IMR-90 (cell line): ENCODE measurements around the gene NAPB. TPM values are rescaled to one million over a fixed set of nuclear protein-coding genes. Genes with fewer than 3 reads are reported as not detected.
A peak's percentile ranks its signal among the peaks of the same experiment; 100 is the strongest.

Source experiments
- ATAC-seq: fragments of 200-7000 bp; cut with Tn5 transposase; 2 replicates; pipeline ENCODE4 v1.9.1; 2020; ENCODE audit warnings: low read depth, mild to moderate bottlenecking, moderate library complexity
- BruUV-seq: library from RNA; stranded (reverse); fragments of 400-500 nt; replicated peaks from 2 replicates; lab custom pipeline; 2021; lab: Mats Ljungman, UMichigan
- CTCF ChIA-PET: fragments of 300-600 bp; formaldehyde crosslinking; extraction: SDS; loops from one replicate; lab custom pipeline; 2021; ENCODE audit warnings: antibody characterized with exemption; lab: Yijun Ruan, JAX
- POLR2A ChIA-PET: fragments of 300-600 bp; sonication (Branson Sonifier 250); formaldehyde crosslinking; loops from one replicate; lab custom pipeline; 2022; ENCODE audit warnings: antibody characterized with exemption; ENCODE audit not compliant: unreplicated experiment; lab: Charles Lee
- DNase-seq: peaks from one replicate; pipeline ENCODE4 v3.0.0; 2013
- H2AFZ ChIP-seq: replicated peaks from 2 replicates; pipeline ENCODE3; 2013; ENCODE audit warnings: low read length, mild to moderate bottlenecking; ENCODE audit not compliant: poor library complexity
- H2AK5ac ChIP-seq: 2 replicates; pipeline ENCODE4 v1.6.1; 2013; ENCODE audit warnings: low read depth, low read length, inconsistent platforms
- H2AK9ac ChIP-seq: replicated peaks from 2 replicates; pipeline ENCODE3; 2013; ENCODE audit warnings: mild to moderate bottlenecking, low read depth, low read length, moderate library complexity; ENCODE audit not compliant: poor library complexity
- H2BK120ac ChIP-seq: 2 replicates; pipeline ENCODE4 v1.6.1; 2013; ENCODE audit warnings: low read depth, low read length, inconsistent platforms
- H2BK15ac ChIP-seq: 3 replicates; pipeline ENCODE4 v1.6.1; 2013; ENCODE audit warnings: low read depth, low read length, inconsistent platforms
- H2BK20ac ChIP-seq: 2 replicates; pipeline ENCODE4 v1.6.1; 2013; ENCODE audit warnings: low read depth, mild to moderate bottlenecking, inconsistent platforms, low read length, moderate library complexity
- H2BK5ac ChIP-seq: 2 replicates; pipeline ENCODE4 v1.6.1; 2013; ENCODE audit warnings: mild to moderate bottlenecking, low read depth, low read length, inconsistent platforms; ENCODE audit not compliant: poor library complexity, severe bottlenecking
- H3K14ac ChIP-seq: replicated peaks from 2 replicates; pipeline ENCODE4 v1.6.1; 2013; ENCODE audit warnings: low read depth, low read length, inconsistent platforms
- H3K18ac ChIP-seq: 2 replicates; pipeline ENCODE4 v1.6.1; 2013; ENCODE audit warnings: low read depth, low read length, control low read depth
- H3K23ac ChIP-seq: 2 replicates; pipeline ENCODE4 v1.6.1; 2013; ENCODE audit warnings: low read depth, low read length, inconsistent platforms
- H3K27ac ChIP-seq: 2 replicates; pipeline ENCODE4 v1.5.1; 2013; ENCODE audit warnings: mild to moderate bottlenecking, control low read depth, low read length; ENCODE audit not compliant: insufficient read depth
- H3K27me3 ChIP-seq: 2 replicates; pipeline ENCODE4 v1.6.1; 2013; ENCODE audit warnings: low read length; ENCODE audit not compliant: control insufficient read depth, insufficient read depth
- H3K36me3 ChIP-seq: 2 replicates; pipeline ENCODE4 v1.6.1; 2013; ENCODE audit warnings: low read length, mixed read lengths; ENCODE audit not compliant: control insufficient read depth, insufficient read depth
- H3K4ac ChIP-seq: 2 replicates; pipeline ENCODE4 v1.6.1; 2013; ENCODE audit warnings: low read depth, low read length, inconsistent platforms
- H3K4me1 ChIP-seq: 2 replicates; pipeline ENCODE4 v1.6.1; 2013; ENCODE audit warnings: low read length, mixed read lengths; ENCODE audit not compliant: control insufficient read depth, insufficient read depth
- H3K4me2 ChIP-seq: 2 replicates; pipeline ENCODE4 v1.6.1; 2013; ENCODE audit warnings: low read depth, mild to moderate bottlenecking, control low read depth, low read length, moderate library complexity
- H3K4me3 ChIP-seq: 2 replicates; pipeline ENCODE4 v1.5.1; 2013; ENCODE audit warnings: low read depth, mild to moderate bottlenecking, control low read depth, low read length, moderate library complexity; ENCODE audit not compliant: insufficient read depth
- H3K56ac ChIP-seq: 2 replicates; pipeline ENCODE4 v1.6.1; 2013; ENCODE audit warnings: low read length, inconsistent platforms; ENCODE audit not compliant: insufficient read depth; ENCODE audit errors: extremely low read depth
- H3K79me1 ChIP-seq, 2 experiments: 2 replicates each; pipeline ENCODE4 v1.6.1; 2013; ENCODE audit warnings: low read length in 2 of 2, inconsistent platforms in 1 of 2, low read depth in 1 of 2
- H3K9ac ChIP-seq: 2 replicates; pipeline ENCODE4 v1.6.1; 2013; ENCODE audit warnings: low read depth, low read length, control low read depth
- H3K9me1 ChIP-seq: 2 replicates; pipeline ENCODE4 v1.6.1; 2013; ENCODE audit warnings: low read length, inconsistent platforms; ENCODE audit not compliant: insufficient read depth
- H3K9me3 ChIP-seq: 2 replicates; pipeline ENCODE4 v1.6.1; 2013; ENCODE audit warnings: low read length; ENCODE audit not compliant: control insufficient read depth, insufficient read depth
- H4K20me1 ChIP-seq: 2 replicates; pipeline ENCODE4 v1.6.1; 2013; ENCODE audit warnings: low read length, inconsistent platforms; ENCODE audit not compliant: insufficient read depth
- H4K5ac ChIP-seq: 2 replicates; pipeline ENCODE4 v1.6.1; 2013; ENCODE audit warnings: mild to moderate bottlenecking, low read depth, low read length, control low read depth
- H4K8ac ChIP-seq, 2 experiments: 2 replicates each; pipeline ENCODE4 v1.6.1; 2013; ENCODE audit warnings: low read depth in 2 of 2, low read length in 2 of 2, control low read depth in 1 of 2, inconsistent platforms in 1 of 2
- H4K91ac ChIP-seq: 2 replicates; pipeline ENCODE4 v1.6.1; 2013; ENCODE audit warnings: low read depth, low read length, inconsistent platforms; ENCODE audit not compliant: insufficient read depth
- CEBPB ChIP-seq: IDR thresholded peaks from 2 replicates; pipeline ENCODE4 v1.6.1; 2012; ENCODE audit warnings: low read depth, low read length, improper control_type of control experiment
- CHD1 ChIP-seq: IDR thresholded peaks from 2 replicates; pipeline ENCODE4 v1.6.1; 2012; ENCODE audit warnings: low read depth, low read length, improper control_type of control experiment
- WGBS, 2 experiments: methylation state at CpG; one replicate each; pipeline versions ENCODE4 v1.1.5 to v1.1.7; 2013; ENCODE audit warnings: missing lambda C conversion rate in 2 of 2; ENCODE audit not compliant: insufficient read length in 1 of 2; ENCODE audit errors: extremely low coverage in 2 of 2; 5-methylcytosine and 5-hydroxymethylcytosine counted together
- dilution Hi-C: fragments of 300-500 bp; cut with HindIII; formaldehyde crosslinking; loops from one replicate; pipeline ENCODE4 v1.14.3; 2018; ENCODE audit warnings: low sequenced_read_pairs; ENCODE audit not compliant: unreplicated experiment
- in situ Hi-C: fragments of 300-500 bp; cut with MboI; formaldehyde crosslinking; loops from 3 replicates; pipeline ENCODE4 v1.14.3; 2019; ENCODE audit warnings: low sequenced_read_pairs, inconsistent platforms, mixed read lengths
- intact Hi-C: fragments of 100-400 bp; cut with micrococcal nuclease; formaldehyde crosslinking; loops from 2 replicates; pipeline ENCODE4 v1.10.0; 2022
- polyA plus RNA-seq, 3 experiments: library from polyadenylated mRNA; depleted of rRNA; stranded (reverse); fragments of >200 nt; gene quantifications; 2 replicates each; pipeline ENCODE4 v1.2.3, GENCODE V29; 2012; ENCODE audit warnings: low replicate concordance in 1 of 3
- total RNA-seq: library from RNA; depleted of rRNA; stranded (reverse); fragments of >200 nt; gene quantifications from 2 replicates; pipeline ENCODE4 v1.2.3, GENCODE V29; 2012
- TF ChIP-seq, protein P1 (sequence below): conservative IDR thresholded peaks from 2 replicates; pipeline ENCODE4 v1.5.1; 2012; ENCODE audit warnings: mild to moderate bottlenecking, low read depth, low read length, improper control_type of control experiment
- TF ChIP-seq, protein P2 (sequence below): fragments of 150-350 bp; IDR thresholded peaks from 2 replicates; pipeline ENCODE4 v1.6.1; 2016; ENCODE audit warnings: low read depth, mild to moderate bottlenecking, low read length, moderate library complexity, borderline replicate concordance

The NAPB gene
- total and polyA plus RNA-seq, 2 of the 4 experiments (the other 2 are of a cell fraction): 4.4 to 5.2 TPM

GRCh38 chr20:23393996-23394775, 27.1 kb downstream of the NAPB start:
- H4K5ac ChIP-seq: no peak overlapping the region
- H3K14ac ChIP-seq: no peak overlapping the region
- no peak overlapping the region for H2BK120ac ChIP-seq
- no peaks in the 10 kb centered on the region; the same call in 1 of the 2 replicates for H4K20me1 ChIP-seq
- peaks cover 32% of the 10 kb centered on the region for H3K36me3 ChIP-seq
- peaks cover 28 to 47% of the 10 kb centered on the region in 2 experiments for H3K79me1 ChIP-seq
- no peaks in the 10 kb centered on the region for H3K9me3 ChIP-seq
- H2BK5ac ChIP-seq: no peak overlapping the region
- H2AK9ac ChIP-seq: no peak overlapping the region
- no peak overlapping the region for H3K56ac ChIP-seq
- 100% methylated on average over 3 of the region's 4 CpGs; no CpG with 5 or more reads in 1 of the 2 experiments for WGBS, 2 experiments
- no peak overlapping the region for H3K23ac ChIP-seq
- POLR2A ChIA-PET: no interaction called here
- no peak overlapping the region for H4K91ac ChIP-seq
- no peak overlapping the region for H3K18ac ChIP-seq
- H2AFZ ChIP-seq: no peak overlapping the region
- no peak overlapping the region for H2AK5ac ChIP-seq
- no peak overlapping the region for H3K4me2 ChIP-seq
- H2BK15ac ChIP-seq: no peak overlapping the region
- in situ Hi-C loops: no loop called here
- H3K27ac ChIP-seq: no peak overlapping the region
- TF ChIP-seq, protein P1, sequence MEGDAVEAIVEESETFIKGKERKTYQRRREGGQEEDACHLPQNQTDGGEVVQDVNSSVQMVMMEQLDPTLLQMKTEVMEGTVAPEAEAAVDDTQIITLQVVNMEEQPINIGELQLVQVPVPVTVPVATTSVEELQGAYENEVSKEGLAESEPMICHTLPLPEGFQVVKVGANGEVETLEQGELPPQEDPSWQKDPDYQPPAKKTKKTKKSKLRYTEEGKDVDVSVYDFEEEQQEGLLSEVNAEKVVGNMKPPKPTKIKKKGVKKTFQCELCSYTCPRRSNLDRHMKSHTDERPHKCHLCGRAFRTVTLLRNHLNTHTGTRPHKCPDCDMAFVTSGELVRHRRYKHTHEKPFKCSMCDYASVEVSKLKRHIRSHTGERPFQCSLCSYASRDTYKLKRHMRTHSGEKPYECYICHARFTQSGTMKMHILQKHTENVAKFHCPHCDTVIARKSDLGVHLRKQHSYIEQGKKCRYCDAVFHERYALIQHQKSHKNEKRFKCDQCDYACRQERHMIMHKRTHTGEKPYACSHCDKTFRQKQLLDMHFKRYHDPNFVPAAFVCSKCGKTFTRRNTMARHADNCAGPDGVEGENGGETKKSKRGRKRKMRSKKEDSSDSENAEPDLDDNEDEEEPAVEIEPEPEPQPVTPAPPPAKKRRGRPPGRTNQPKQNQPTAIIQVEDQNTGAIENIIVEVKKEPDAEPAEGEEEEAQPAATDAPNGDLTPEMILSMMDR: no peak
- peak; percentile 55 for TF ChIP-seq CEBPB
- no peak for TF ChIP-seq CHD1
- TF ChIP-seq, protein P2, sequence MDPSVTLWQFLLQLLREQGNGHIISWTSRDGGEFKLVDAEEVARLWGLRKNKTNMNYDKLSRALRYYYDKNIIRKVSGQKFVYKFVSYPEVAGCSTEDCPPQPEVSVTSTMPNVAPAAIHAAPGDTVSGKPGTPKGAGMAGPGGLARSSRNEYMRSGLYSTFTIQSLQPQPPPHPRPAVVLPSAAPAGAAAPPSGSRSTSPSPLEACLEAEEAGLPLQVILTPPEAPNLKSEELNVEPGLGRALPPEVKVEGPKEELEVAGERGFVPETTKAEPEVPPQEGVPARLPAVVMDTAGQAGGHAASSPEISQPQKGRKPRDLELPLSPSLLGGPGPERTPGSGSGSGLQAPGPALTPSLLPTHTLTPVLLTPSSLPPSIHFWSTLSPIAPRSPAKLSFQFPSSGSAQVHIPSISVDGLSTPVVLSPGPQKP: no peak
- H3K9ac ChIP-seq: no peak overlapping the region
- no peaks in the 10 kb centered on the region for H3K27me3 ChIP-seq
- H3K9me1 ChIP-seq: peaks cover 18% of the 10 kb centered on the region
- ATAC-seq (no peak), DNase-seq (peak; percentile 37)
- dilution Hi-C loops: no loop called here
- CTCF ChIA-PET: interaction anchor here (1.0 kb wide), 1 partner anchor 16 kb away, joined by 3 read pairs; no protein-coding TSS in a partner anchor
- intact Hi-C loops: no loop called here
- no peak overlapping the region for H3K4ac ChIP-seq
- no peak overlapping the region for H3K4me3 ChIP-seq
- H2BK20ac ChIP-seq: no peak overlapping the region
- no TSS peak for BruUV-seq
- no peak overlapping the region for H4K8ac ChIP-seq
- peaks cover 5% of the 10 kb centered on the region; the same call in 1 of the 2 replicates for H3K4me1 ChIP-seq
